SK-N-SH (cell line): ENCODE data around the gene AMMECR1.

ENCODE experiments used
- EP300 ChIP-seq, 2 experiments: IDR thresholded peaks; 2 replicates each; pipeline versions ENCODE4 v1.4.0 to v1.6.1; 2012; ENCODE audit warnings: borderline replicate concordance in 1 of 2, low read depth in 1 of 2, low read length in 1 of 2
- EZH2phosphoT487 ChIP-seq: fragments of 200-600 bp; sonication (generic); IDR thresholded peaks from 2 replicates; pipeline ENCODE4 v1.6.1; 2017; ENCODE audit warnings: low read depth, mixed run types, mild to moderate bottlenecking, antibody characterized with exemption, moderate library complexity, borderline replicate concordance
- TF ChIP-seq, protein P1 (sequence below): IDR thresholded peaks from 2 replicates; pipeline ENCODE4 v1.4.0; 2012; ENCODE audit warnings: low read depth
- TF ChIP-seq, protein P2 (sequence below): fragments of 200-600 bp; sonication (generic); IDR thresholded peaks from 2 replicates; pipeline ENCODE4 v1.6.1; 2017; ENCODE audit warnings: antibody characterized with exemption, mild to moderate bottlenecking, moderate library complexity

GRCh38 chrX:110178179-110178865 lies 139.6 kb downstream of the AMMECR1 start:
- TF ChIP-seq EZH2phosphoT487 (no peak), EP300 (IDR thresholded peaks at IDR 0.05; ENCODE audit: borderline replicate concordance in 1 of 2, low read depth in 1 of 2, low read length in 1 of 2) (no peak)
- TF ChIP-seq, protein P1, sequence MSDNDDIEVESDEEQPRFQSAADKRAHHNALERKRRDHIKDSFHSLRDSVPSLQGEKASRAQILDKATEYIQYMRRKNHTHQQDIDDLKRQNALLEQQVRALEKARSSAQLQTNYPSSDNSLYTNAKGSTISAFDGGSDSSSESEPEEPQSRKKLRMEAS, result no peak
- TF ChIP-seq, protein P2, sequence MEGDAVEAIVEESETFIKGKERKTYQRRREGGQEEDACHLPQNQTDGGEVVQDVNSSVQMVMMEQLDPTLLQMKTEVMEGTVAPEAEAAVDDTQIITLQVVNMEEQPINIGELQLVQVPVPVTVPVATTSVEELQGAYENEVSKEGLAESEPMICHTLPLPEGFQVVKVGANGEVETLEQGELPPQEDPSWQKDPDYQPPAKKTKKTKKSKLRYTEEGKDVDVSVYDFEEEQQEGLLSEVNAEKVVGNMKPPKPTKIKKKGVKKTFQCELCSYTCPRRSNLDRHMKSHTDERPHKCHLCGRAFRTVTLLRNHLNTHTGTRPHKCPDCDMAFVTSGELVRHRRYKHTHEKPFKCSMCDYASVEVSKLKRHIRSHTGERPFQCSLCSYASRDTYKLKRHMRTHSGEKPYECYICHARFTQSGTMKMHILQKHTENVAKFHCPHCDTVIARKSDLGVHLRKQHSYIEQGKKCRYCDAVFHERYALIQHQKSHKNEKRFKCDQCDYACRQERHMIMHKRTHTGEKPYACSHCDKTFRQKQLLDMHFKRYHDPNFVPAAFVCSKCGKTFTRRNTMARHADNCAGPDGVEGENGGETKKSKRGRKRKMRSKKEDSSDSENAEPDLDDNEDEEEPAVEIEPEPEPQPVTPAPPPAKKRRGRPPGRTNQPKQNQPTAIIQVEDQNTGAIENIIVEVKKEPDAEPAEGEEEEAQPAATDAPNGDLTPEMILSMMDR, result no peak
